Activated CD8-positive, alpha-beta memory T cell treated with anti-CD3 and anti-CD28 coated beads, Interleukin-2, amount 50 U/mL, for 1 hour (primary cell): ENCODE measurements around the gene SDK1.
"Not testable (repeated sequence)": the region's sequence is repeated elsewhere in the genome, so short reads cannot be mapped to it uniquely, and the experiment has no call there.

Experiments
- DNase-seq: peaks from one replicate; pipeline ENCODE4 v3.0.0-alpha.2; 2020; ENCODE audit errors: extremely low read depth

Gene SDK1

DNA sequence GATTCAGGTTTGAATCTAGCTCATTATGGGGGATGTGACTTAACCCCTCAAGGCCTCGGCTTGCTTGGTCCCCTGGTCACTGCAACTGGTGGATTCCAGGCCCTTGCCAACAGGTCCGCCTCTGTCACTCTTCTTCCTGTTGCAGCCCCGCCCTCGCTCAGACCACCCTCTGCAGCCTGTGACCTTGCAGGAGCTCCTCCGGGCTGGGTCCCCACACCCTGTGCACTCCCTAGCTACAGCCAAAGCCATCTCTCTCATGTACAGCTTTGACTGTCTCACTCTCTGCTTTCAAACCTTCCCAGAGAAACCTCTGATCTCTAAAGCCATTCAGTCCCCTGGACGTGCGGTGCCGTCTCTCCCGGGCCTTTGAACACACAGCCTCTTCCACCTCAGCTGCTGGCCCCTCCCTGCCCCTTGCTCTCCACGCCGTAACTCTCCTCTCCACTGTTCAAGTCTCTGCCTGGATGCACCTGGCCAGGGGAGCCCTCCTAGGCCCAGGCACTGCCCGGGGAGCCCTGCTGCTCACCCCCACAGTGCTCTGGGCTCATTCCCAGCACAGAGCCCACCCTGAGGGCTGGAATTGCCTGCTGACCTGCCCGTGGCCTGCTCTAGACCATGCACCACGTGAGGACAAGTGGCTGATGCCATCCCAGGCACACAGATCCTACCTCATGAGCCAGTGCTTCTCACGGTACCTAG lies 895.2 kb downstream of the SDK1 start:
- no peak for DNase-seq

DNA sequence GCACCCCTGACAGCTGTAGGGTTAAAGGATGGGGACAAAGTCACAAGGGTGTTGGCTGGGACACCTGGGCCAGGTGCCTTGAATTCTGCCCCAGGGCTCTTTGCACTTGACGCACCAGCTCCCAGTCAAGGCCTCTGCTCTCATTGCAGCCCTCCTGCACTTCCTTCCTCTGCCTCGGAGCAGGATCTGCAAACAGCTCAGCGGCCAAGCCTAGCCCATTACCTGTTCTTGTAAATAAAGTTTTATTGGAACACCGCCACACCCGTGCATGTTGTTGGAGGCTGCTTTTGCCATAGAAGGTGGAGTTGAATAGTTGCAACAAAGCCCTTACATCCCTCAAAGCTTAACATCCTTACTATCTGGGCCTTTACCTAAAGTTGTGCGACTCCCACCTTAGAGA lies 897.2 kb downstream of the SDK1 start:
- no peak for DNase-seq

DNA sequence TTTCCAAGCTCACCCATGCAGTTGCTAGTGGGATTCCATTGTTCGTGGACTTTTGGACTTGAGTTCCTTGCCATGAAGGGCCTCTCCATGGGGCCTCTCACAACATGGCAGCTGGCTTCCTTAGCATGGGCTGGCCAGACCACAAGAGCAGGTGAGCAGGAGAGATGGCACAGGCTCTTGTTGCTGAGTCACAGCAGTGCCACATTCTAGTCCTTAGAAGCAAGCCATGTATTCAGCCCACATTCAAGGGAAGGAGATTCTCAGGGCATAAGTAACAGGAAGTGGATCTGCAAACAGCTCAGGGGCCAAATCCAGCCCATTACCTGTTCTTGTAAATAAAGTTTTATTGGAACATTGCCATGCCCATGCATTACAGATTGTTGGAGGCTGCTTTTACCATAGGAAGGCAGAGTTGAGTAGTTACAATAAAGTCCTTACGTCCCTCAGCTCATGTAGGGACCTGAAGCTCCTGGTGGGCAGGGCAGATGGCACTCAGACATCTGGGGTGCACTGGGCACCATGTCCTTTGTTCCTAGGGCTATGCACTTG lies 899.6 kb downstream of the SDK1 start:
- DNase-seq, result no peak

DNA sequence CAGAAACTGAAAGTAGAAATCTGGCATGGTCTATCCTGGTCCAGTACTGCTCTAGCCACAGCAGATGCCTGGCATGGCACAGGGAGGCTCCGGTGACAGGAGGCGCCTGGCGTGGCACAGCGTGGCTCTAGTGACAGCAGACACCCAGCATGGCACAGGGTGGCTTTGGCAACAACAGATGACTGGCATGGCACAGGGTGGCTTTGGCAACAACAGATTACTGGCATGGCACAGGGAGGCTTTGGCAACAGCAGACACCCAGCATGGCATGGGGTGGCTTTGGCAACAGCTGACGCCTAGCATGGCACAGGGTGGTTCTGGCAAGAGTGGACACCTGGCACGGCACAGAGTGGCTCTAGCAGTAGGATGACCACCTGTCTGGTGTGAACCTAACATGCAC lies 900.5 kb downstream of the SDK1 start:
- DNase-seq, result no peak

DNA sequence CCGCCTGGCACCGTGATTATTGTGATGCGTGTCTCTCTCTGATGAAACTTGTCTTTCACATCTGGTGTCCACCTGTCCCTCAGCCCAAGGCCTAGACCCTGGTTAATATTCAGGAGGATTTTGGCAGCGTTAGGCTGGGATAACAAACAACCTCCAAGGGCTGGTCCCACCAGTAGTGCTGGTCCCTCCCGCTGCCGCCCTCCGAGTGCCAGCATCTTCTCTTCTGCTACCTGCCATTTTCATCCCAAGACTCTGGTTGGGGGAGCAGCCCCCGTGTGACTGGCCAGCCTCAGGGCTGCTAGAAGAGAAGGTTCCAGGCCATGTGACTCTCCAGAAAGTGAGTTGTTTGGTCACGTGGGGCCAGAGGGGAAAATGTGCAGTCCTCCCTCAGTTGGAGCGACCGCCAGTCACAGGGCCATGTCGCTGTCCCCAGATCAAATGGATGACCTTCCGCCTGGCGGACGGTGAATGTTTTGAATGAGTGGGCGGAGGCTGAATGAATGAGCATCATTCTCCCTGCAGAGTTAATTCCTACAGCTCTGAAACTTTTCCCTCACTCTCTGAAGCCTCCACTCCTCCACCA lies 901.2 kb downstream of the SDK1 start:
- no peak for DNase-seq

DNA sequence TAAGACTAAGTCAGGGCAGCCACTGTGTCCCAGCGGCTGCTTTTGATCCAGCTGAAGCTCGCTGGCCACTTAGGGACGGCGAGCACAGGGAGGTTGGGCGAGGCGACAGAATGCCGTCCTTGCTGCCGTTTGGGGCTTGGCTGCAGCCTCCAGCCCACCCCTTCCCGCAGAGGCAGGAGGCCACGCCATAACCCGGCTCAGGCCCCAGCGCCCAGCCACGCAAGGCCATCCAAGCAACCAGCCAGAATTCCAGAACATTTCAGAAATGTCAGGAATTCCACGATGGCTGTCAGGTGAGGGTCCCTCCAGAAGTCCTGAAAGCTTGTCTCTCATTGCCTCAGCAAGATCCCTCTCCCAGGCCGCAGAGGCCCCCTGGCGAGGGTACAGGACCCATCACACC lies 901.9 kb downstream of the SDK1 start:
- no peak for DNase-seq

DNA sequence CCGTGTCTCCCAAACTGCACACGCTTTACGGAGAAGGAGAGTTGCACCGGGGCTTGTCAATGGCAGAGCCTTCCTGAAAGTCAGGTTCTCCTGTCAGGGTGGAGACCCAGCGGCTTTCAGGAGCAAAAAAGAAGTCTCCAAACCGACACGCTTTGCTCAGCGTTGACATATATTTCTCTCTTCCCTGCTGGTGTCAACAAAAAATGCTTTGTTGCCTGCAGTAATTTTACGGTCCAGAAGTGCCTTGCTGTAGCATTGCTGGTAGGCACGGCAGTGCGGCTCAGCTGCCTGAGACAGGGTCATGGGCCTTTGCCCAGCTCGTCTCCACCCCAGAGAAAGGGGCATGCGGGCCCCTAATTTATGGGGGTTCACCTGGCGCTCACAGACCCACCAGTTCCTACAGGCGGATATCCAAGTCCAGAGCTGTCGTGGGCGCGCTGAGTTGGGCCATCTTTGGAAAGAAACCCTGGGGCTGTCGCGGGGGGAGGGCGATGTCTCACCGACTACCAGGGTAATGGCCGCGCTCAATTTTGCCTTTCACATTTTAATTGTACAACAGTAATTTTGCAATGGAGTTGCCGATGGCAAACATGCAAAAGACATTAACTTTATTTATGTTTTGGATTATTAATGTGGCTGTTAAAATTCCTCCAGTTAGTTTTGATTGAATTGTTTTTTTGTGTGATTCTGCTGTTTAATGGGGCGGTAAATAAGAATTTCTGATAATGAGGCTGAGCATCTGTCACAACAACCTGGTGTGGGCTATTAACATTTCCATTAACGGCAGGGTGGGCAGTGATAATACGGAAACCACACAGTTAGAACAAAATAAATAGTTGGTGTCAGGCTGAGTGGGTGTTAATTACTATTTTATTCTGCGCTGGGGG lies 902.8 kb downstream of the SDK1 start:
- DNase-seq, result no peak

DNA sequence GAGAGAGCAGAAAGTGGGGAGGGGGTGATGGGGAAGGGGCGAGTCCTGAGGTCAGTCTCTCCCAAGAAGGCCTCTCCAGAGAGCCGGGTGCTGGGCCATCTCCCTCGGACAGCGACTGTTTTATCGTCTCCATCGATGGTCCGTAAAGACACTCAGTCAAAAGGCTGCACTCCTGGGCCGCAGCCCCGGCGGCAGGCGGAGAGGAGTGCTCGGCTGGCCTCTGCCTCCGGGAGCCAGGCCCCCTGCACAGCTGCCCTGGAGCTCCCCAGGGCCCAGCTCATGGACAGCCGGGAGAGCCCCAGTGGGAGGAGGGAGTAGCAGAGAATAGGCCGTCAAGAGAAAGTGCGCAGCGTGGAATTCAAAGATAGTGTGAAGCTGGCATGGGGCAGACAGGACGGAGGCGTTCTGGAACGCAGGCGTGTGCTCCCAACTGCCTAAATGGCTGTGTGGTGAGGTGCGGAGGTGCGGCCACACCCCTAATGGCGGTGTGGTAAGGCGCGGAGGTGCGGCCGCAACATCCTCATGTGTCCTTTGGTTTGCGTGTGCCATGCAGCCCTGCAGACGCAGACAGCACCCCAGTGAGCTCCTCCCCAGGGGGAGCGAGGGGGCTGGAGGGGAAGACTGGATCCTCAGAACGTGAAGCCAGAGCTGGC lies 903.6 kb downstream of the SDK1 start:
- DNase-seq, result no peak

DNA sequence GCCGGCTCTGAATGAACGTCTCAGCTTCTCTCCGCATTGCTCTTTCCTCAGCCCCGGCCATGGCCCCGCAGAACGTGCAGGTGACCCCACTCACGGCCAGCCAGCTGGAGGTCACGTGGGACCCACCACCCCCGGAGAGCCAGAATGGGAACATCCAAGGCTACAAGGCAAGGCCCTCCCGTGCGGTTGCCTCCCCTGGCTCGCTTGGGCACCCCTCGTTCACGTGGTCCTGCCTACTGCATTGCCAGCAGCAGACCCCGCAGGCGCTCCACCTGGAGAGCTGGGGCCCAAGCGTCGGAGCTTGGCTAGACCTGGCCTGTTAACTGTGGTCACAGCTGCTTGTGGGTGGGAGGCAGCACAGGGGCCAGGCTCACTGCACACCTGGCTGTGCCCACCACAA lies 904.8 kb downstream of the SDK1 start:
- no peak for DNase-seq

DNA sequence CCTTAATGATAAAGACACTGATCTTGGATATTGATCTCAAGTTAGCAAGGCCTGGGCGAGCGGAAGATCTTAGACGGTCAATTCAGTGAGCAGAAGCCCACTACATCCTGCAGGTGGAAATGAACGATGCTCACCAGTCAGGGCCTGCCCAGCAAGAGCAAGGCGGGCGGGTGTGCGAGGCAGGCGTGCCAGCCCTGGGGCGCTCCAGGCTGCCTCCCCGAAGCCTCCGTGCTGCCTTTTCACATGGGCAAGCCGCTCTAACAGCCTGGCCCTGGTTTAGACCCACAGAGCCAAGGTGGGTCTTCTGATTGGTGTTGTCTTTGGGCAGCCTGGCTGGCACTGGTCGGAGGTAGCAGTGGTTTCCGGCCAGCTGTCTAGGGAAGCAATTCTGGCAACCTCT lies 906.0 kb downstream of the SDK1 start:
- no peak for DNase-seq

DNA sequence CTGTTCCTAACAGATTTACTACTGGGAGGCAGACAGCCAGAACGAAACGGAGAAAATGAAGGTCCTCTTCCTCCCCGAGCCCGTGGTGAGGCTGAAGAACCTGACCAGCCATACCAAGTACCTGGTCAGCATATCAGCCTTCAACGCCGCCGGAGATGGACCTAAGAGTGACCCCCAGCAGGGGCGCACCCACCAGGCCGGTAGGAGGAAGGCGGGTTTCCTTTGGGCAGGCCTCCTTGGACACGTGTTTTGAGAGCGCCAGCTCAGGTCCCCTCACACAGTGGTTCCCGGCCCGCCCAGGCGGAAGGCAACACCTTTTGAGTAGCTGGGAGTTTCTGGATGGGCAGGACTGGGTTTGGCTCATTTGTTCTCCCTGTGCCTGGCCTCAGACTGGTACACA lies 907.0 kb downstream of the SDK1 start:
- DNase-seq, result no peak

DNA sequence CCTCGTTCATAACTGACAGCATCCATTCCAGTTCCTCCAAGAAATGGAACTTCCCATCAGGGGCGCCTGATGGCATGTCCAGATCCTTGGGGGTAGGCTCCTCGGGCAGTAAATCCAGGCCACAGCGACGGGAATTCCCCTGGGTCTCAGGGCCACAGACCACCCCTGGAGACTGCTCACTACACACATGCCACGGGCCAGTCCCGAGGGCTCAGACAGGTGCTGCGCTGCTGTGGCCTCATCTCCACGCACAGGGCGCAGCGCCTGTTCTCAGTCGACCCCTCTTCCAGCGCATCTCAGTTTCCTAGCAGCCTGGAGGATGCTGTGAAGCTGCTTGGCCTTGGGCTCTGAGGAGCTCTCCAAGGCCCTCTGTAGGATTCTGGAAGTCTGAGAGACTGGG lies 907.5 kb downstream of the SDK1 start:
- DNase-seq, result no peak

DNA sequence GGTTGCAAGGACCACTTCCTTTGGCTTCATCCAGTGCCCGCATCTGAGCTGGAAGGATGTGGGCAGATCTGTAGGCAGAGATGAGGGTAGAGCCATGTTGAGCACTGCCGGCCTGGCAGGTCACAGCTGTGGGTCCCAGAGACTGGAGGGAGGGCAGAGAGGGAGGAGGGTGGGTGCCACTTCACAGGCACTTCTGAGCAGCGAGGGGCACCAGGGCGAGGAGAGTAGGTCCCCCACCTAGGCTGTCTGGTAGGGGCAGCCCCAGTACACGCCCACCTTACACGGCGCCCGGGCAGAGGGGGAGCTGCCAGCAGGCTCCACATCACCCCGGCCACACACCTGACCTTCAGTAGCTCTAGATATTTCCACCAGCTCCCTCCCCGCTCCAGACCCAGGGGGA lies 908.1 kb downstream of the SDK1 start:
- DNase-seq, result no peak

DNA sequence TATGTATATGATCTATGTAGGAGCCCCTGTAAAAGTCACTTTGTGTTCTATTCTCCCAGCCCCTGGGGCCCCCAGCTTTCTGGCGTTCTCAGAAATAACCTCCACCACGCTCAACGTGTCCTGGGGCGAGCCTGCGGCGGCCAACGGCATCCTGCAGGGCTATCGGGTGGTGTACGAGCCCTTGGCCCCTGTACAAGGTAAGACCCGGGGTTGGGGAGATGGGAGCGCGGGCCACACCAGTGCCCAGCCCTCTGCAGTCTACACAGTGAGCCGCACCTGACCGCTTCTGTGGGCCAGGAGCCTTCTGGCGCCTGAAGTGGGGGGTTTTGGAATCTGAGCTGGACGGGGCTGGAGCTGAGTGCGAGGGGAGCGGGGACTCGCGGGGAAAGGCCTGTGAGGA lies 908.9 kb downstream of the SDK1 start:
- DNase-seq, result no peak

DNA sequence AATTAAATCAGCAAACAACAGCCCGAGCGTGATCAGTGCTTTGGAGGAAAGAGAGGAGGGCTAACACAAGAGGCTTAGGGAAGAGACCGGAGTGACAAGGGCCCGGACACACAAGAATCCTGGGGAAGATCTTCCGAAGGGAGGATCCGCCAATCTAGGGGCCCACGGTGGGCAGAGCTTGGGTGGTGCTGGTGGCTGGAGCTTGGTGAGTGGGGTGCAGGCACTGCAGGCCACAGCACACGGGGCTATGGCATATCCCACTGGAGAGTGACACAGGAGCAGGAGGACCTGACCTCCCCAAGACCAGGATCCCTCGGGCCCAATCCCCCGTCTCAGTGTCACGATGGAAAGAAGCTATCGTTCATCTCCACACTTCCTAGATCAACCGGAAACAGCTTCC lies 909.8 kb downstream of the SDK1 start:
- no peak for DNase-seq

DNA sequence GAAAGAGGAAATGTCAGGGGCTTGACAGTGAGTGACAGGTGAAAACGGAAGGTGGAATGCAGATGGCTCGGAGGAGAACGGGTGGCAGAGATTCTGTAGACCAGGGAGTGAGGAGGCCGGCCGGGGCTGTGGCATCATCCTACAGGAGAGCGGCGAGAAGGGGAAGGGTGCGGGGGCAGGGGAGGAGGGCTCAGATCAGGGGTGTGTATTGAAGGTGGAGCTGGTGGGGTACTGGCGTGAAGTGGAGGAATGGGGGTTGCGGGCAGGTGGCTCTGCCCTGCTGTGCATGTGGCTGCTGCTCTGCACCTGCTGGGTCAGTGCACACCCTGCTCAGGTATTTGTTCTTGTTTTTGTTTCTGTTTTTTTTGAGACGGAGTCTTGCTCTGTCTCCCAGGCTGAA lies 910.2 kb downstream of the SDK1 start:
- no peak for DNase-seq

DNA sequence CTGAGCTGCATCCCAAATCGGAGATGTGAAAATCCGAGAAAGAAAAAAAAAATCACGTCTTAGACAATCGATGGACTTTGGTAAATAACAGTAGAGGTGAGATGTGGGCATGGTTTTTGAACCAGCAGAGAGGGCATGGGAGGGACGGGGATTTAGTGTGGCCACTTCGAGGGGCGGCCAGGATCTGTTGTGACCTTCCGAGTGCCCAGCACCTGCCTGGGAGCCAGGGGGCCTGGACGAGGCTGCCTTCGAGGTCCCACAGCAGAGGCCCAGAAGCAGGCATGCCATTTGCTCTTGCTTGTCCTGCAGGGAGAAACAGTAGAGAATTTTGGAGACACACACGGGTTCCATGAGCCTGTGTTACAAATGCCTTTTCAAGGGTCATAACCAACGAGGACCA lies 911.3 kb downstream of the SDK1 start:
- no peak for DNase-seq

DNA sequence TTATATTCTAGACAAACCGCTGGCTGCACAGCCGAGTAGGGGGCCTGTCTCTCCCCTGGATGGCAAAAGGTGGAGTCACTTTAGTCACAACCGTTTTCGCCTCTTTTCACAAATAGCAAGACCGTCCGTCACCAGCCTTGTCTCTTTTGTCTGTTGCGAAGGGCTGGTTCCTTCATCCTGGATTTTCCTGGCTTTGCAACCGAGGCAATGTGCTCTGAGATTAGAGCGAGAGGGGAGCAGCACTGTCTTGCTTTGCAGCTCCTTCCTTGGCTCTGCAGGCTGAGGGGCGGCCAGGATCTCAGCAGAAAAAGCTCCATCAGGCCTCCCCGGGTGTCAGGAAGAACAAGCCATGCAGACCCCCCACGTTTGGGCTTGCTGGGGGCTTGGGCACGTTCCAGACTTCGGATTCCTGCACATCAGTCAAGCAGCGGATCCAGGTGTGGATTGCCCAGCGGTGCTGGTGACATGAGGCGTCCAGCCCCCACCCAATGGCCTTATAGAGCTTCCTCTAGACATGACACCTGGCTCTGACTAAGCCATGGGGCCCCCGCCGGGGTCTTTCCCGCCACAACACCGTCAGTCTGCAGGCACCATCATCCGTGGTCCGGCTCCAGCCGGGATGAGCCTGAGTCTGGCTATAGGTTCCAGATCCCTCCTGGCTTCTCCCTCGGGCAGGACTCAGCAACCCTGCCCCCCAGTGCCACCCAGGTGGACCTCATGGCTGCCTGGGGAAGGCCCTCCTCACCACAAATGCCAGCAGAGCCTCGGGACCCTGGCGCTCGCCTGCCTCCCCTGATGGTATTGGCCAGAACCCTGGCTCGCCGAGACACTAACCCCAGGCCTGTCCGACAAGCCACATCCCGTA lies 913.5 kb downstream of the SDK1 start:
- DNase-seq, result no peak

DNA sequence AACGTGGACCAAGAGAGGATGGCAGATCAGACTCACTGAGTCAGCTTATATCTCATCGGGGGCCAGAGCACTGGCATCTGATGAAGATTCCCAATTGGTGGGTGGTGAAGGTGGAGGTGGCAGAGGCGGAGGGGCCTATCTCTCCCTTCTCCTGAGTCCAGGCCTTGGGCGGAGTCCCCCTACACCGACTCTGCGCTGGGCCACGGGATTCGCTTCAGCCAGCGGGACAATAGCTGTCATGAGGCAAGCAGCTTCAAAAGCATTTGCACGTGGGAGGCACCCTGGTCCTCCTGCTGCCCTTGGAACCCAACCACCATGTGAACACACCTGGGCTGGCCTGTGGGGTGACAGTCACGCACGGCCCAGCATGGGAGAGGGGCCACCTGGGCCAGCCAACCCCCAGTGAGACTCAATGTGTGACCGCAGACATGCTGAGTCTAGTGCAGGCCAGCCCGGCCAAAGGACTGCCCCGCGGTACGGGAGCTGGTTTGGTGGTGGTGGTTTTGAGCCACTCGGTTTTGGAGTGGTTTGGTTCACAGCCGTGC lies 914.2 kb downstream of the SDK1 start:
- no peak for DNase-seq

DNA sequence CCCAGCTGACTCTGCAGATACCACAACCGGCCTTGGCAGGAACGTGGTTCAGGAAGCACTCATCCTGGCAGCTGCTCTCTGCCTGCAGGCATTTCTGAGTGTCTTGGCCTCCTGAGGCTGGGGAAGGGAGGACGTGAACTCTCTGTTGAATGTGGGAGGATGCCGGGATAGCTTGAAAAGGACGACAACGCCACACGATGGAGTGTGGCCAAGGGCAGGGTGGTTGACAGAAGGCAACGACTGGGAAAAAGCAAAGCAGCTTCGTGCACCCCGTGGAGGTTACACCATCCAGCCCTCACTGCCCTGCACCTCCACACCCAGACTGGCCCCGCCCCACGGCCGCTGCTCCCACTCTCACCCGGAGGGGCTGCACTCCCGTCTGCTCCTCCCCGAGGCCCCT lies 915.0 kb downstream of the SDK1 start:
- DNase-seq, result no peak

DNA sequence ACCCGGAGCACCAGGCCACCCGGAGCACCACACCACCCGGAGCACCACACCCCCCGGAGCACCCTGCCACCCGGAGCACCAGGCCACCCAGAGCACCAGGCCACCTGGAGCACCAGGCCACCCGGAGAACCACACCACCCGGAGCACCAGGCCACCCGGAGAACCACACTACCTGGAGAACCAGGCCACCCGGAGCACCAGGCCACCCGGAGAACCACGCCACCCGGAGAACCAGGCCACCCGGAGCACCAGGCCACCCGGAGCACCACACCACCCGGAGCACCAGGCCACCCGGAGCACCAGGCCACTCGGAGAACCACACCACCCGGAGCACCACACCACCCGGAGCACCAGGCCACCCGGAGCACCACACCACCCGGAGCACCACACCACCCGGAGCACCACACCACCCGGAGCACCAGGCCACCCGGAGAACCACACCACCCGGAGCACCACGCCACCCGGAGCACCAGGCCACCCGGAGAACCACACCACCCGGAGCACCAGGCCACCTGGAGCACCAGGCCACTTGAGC lies 916.1 kb downstream of the SDK1 start:
- not testable (repeated sequence) for DNase-seq
